ENCODE measurements around the gene VEZT.

VEZT gene

GRCh38 chr12:95262808-95263207 is 45.2 kb downstream of the VEZT start:
- TF ChIP-seq CTCF (conservative IDR thresholded peaks at IDR 0.05) = no peak
- H3K27ac ChIP-seq = no peak overlapping the region

GRCh38 chr12:95265765-95266164 is 48.2 kb downstream of the VEZT start:
- no peak for TF ChIP-seq CTCF (conservative IDR thresholded peaks at IDR 0.05)
- no peak overlapping the region for H3K27ac ChIP-seq

GRCh38 chr12:95266254-95266653 is 48.6 kb downstream of the VEZT start:
- TF ChIP-seq CTCF (conservative IDR thresholded peaks at IDR 0.05) = no peak
- no peak overlapping the region for H3K27ac ChIP-seq

- TF ChIP-seq CTCF (conservative IDR thresholded peaks at IDR 0.05) = no peak
These were observed 52.3 kb downstream of the VEZT start for GRCh38 chr12:95269892-95270291.

GRCh38 chr12:95271465-95271864 is 53.9 kb downstream of the VEZT start:
- no peak for TF ChIP-seq CTCF (conservative IDR thresholded peaks at IDR 0.05)
- no peak overlapping the region for H3K27ac ChIP-seq

More at GRCh38 chr12:95269892-95270291, 52.3 kb downstream of the VEZT start:
- H3K27ac ChIP-seq = no peak overlapping the region

- TF ChIP-seq CTCF (conservative IDR thresholded peaks at IDR 0.05) = no peak
- no peak overlapping the region for H3K27ac ChIP-seq
These were observed 59.5 kb downstream of the VEZT start for GRCh38 chr12:95277139-95277538.

GRCh38 chr12:95279856-95280255 is 62.2 kb downstream of the VEZT start:
- TF ChIP-seq CTCF (conservative IDR thresholded peaks at IDR 0.05) = no peak
- no peak overlapping the region for H3K27ac ChIP-seq

GRCh38 chr12:95282266-95282665 is 64.7 kb downstream of the VEZT start:
- H3K27ac ChIP-seq = no peak overlapping the region
- no peak for TF ChIP-seq CTCF (conservative IDR thresholded peaks at IDR 0.05)
